Measurements from ENCODE around the gene PHLPP1. TPM values are rescaled to one million over a fixed set of nuclear protein-coding genes. Genes with fewer than 3 reads are reported as not detected.

The PHLPP1 gene
- total and polyA plus RNA-seq, 2 of the 13 experiments (the other 11 are each of a cell fraction or from before 2014, with no cell fraction given): 9.8 to 18.5 TPM

DNA sequence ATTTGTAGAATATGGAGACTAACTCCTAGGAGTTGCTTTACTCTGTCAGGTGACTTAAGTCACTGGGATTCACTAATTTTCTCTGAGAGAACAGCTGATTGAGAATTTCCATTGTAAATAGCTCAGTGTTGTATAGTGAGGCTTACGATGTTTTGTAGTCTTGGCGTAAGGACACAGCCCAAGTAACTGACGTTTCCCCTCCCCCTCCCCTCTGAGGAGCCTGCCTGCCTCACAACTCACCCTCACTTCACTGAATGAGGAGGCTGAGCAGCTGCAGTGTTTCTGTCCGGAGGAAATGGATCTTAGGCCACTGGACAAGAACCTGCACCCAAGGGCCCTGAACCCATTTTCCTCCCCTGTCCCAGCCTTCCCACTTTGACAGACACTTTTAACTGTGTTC is 264.6 kb downstream of the PHLPP1 start (continued):
- TF ChIP-seq, protein P1, sequence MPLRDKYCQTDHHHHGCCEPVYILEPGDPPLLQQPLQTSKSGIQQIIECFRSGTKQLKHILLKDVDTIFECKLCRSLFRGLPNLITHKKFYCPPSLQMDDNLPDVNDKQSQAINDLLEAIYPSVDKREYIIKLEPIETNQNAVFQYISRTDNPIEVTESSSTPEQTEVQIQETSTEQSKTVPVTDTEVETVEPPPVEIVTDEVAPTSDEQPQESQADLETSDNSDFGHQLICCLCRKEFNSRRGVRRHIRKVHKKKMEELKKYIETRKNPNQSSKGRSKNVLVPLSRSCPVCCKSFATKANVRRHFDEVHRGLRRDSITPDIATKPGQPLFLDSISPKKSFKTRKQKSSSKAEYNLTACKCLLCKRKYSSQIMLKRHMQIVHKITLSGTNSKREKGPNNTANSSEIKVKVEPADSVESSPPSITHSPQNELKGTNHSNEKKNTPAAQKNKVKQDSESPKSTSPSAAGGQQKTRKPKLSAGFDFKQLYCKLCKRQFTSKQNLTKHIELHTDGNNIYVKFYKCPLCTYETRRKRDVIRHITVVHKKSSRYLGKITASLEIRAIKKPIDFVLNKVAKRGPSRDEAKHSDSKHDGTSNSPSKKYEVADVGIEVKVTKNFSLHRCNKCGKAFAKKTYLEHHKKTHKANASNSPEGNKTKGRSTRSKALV (CRISPR knock-in tag; IDR thresholded peaks at IDR 0.05): no peak
- no peak for TF ChIP-seq ZNF878 (CRISPR knock-in tag; IDR thresholded peaks at IDR 0.05)

DNA sequence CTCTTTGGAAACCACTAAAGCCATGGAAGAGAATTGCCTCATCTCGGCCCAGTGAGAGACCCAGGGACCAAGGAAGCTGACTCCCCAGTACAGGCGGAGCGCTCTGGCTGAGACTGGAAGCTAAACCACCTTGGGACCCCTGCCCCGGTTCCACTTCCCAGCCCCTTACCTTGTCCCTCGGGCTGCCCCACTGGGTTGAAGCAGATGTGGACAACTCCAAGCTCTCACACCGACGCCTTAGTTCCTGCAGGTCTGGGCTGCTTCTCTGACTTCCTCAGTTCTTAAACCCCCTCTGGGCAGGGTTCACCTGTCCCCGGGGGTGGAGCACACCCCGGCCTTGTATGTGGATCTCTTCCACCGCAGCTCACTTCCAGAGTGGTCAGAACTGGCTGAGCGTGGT is 266.2 kb downstream of the PHLPP1 start:
- no peaks in the 10 kb centered on the region for H3K79me2 ChIP-seq (ENCODE audit: insufficient read depth, low read length)
- no peaks in the 10 kb centered on the region for H3K27me3 ChIP-seq (ENCODE audit: control insufficient read depth in 1 of 2, insufficient read depth in 2 of 2, low read length in 2 of 2)
- no peak for ATAC-seq
- no peak overlapping the region for H3K4me2 ChIP-seq (ENCODE audit: low read depth, low read length)
- DNase-seq (ENCODE audit: low spot score): no peak
- H2AFZ ChIP-seq (ENCODE audit: low read length): no peak overlapping the region
- POLR2A ChIA-PET: no interaction called here
- CTCF ChIA-PET (ENCODE audit: low intra/inter-chr PET ratio, low total read pairs): interaction anchor here (1.6 kb wide), 1 partner anchor 343 kb away, joined by 5 read pairs; no protein-coding TSS in a partner anchor
- intact Hi-C loops (cut with micrococcal nuclease; ENCODE audit: unreplicated experiment) (no loop called here), in situ Hi-C loops (cut with HindIII; ENCODE audit: extremely low pct_ligation_motif_present, low pct_unique_long_range_greater_than_20kb) (loop anchor here (10.0 to 25.0 kb wide), 2 partner anchors 267 to 369 kb away; partner anchors contain the start of gene PHLPP1)
- no peak overlapping the region for H3K27ac ChIP-seq (ENCODE audit: extremely low read length, insufficient read depth, low read length)
- TF ChIP-seq ZNF879 (CRISPR knock-in tag; IDR thresholded peaks at IDR 0.05): no peak
- TF ChIP-seq AGO2 (optimal IDR thresholded peaks at IDR 0.05; ENCODE audit: low read depth, low read length): peak; percentile 22
- no peak for TF ChIP-seq SIN3B (IDR thresholded peaks at IDR 0.05; ENCODE audit: low read length)
- no peak for TF ChIP-seq ZNF724P (CRISPR knock-in tag; IDR thresholded peaks at IDR 0.05; ENCODE audit: borderline replicate concordance)
- no peak for TF ChIP-seq ZSCAN22 (CRISPR knock-in tag; IDR thresholded peaks at IDR 0.05)
- TF ChIP-seq, protein P2, sequence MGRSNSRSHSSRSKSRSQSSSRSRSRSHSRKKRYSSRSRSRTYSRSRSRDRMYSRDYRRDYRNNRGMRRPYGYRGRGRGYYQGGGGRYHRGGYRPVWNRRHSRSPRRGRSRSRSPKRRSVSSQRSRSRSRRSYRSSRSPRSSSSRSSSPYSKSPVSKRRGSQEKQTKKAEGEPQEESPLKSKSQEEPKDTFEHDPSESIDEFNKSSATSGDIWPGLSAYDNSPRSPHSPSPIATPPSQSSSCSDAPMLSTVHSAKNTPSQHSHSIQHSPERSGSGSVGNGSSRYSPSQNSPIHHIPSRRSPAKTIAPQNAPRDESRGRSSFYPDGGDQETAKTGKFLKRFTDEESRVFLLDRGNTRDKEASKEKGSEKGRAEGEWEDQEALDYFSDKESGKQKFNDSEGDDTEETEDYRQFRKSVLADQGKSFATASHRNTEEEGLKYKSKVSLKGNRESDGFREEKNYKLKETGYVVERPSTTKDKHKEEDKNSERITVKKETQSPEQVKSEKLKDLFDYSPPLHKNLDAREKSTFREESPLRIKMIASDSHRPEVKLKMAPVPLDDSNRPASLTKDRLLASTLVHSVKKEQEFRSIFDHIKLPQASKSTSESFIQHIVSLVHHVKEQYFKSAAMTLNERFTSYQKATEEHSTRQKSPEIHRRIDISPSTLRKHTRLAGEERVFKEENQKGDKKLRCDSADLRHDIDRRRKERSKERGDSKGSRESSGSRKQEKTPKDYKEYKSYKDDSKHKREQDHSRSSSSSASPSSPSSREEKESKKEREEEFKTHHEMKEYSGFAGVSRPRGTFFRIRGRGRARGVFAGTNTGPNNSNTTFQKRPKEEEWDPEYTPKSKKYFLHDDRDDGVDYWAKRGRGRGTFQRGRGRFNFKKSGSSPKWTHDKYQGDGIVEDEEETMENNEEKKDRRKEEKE (IDR thresholded peaks at IDR 0.05): no peak
- H3K9ac ChIP-seq (ENCODE audit: insufficient read depth, low read depth, low read length): no peak overlapping the region
- H3K4me3 ChIP-seq (replicated peaks in 1 of 3; ENCODE audit: insufficient read depth in 1 of 3, low read depth in 2 of 3, low read length in 3 of 3): no peak overlapping the region
- no TSS peak for BruUV-seq (replicated peaks)
- H4K20me1 ChIP-seq (ENCODE audit: insufficient read depth, low read length): no peaks in the 10 kb centered on the region
- H3K36me3 ChIP-seq (replicated peaks in 1 of 2; ENCODE audit: control insufficient read depth in 1 of 2, insufficient read depth in 2 of 2, low read length in 2 of 2): peaks cover 19 to 39% of the 10 kb centered on the region in 2 experiments; a peak in 4 of 5 replicates
- H3K9me3 ChIP-seq (ENCODE audit: low read length): no peaks in the 10 kb centered on the region
- H3K4me1 ChIP-seq (ENCODE audit: insufficient read depth, low read length): no peaks in the 10 kb centered on the region
- WGBS (ENCODE audit: low lambda C conversion rate): 91% methylated on average over 11 of the region's 11 CpGs
- FAIRE-seq: no peak
